GM18867 (cell line): ENCODE data around the gene ERI3.

Experiments
- ATAC-seq: cut with Tn5 transposase; IDR thresholded peaks from one replicate; pipeline ENCODE4 v1.9.1; 2021; ENCODE audit warnings: mild to moderate bottlenecking, moderate library complexity; ENCODE audit not compliant: unreplicated experiment

ERI3 gene, protein sequence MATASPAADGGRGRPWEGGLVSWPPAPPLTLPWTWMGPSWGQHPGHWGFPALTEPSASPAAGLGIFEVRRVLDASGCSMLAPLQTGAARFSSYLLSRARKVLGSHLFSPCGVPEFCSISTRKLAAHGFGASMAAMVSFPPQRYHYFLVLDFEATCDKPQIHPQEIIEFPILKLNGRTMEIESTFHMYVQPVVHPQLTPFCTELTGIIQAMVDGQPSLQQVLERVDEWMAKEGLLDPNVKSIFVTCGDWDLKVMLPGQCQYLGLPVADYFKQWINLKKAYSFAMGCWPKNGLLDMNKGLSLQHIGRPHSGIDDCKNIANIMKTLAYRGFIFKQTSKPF

DNA sequence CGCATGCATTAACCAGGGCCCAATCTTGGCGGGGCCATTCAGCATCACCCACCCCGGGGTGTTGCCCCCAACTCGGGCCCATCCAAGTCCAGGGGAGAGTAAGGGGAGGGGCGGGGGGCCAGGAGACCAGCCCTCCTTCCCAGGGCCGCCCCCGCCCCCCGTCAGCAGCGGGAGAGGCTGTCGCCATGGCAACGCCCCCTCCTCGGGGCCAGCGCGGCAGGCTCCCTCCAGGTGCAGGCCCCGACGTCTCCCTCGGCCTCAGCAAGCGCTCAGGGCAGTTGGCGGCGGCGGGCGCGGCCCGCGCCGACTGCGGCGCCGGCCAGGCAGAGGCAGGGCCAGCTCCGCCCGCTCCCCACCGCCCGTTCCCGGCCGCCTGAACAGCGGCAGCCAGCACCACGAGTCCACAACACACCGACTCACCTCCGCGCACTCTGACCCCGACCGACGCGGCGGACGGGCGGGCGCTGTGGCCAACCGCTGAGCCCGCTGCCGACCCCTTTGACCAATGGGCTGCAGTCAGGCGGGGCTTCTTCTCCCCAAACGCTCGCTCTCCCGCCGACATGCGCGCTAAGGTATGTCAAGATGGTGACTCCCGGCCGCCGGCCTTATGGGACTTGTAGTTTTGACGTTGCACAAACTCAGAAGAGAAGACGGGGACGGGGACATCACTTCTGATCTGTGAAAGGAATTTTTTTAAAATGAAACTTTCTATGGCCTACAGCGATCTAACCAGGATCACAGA, at the start of gene ERI3:
Gene ERI3, minus strand, starts transcription at position 418 of the 742 bp plus-strand sequence. Its CDS starts 231 bp downstream, at position 187.
- ATAC-seq, result peak; percentile 98

DNA sequence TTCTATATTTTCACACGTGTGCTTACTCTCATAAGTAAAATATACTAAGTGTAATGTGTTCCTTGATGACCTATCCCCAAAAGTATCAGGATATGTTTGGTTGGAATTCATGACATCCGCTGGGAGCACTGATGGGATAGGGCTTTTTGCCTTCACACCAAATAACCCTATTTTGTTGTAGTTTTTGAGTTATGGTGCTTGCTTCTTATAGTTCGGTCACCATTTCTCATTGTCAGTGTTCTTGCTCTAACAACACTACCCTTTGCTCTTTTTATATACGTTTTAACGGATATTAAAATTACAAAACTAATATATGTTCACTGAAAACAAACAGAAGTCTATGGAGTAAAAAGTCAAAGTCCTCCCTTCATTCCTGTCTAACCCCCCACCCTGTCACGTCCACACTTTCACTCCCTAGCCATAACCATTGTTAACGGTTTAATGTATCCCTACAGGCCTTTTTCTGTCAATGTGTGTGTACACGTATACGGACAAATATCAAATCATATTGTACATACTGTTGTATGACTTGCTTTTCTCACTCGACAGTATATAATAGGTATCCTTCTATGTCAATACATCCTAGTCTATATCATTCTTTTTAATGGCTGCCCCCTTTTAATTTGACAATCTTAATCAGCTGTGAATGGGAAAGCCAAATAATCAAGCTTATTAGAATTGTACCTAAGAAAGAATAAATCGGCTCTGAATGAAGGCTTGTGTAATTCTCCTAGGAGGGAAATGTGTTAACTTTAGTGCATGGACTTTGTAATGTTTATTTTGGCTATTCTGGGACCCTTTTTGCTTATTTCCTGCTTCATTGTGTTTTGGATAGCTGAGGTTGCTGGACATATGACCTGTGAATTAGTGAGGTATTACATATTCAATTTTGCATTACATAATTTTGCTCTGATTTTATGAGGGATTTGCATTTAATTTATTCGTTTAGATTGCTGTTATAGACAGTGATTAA, 46.5 kb upstream of the ERI3 start:
- ATAC-seq, result no peak

DNA sequence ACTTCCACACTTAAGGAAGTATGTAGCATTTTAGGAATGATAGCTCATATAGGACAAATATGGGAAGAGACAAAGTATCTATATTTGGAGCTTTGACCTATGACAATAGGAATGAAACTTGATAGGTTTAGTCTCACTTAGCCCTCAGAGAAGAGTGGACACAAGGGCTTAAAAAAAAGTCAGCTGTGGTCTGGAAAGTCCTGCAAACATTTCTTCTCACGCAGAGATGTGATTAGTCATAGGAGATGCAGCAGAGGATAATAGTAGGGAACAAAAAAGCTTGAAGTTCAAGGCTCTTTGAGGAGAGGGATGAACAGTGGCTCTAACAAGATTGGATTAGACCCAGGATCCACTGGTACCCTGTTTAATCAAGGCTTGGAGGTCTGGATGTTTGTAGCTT, 35.2 kb upstream of the ERI3 start:
- ATAC-seq, result no peak

DNA sequence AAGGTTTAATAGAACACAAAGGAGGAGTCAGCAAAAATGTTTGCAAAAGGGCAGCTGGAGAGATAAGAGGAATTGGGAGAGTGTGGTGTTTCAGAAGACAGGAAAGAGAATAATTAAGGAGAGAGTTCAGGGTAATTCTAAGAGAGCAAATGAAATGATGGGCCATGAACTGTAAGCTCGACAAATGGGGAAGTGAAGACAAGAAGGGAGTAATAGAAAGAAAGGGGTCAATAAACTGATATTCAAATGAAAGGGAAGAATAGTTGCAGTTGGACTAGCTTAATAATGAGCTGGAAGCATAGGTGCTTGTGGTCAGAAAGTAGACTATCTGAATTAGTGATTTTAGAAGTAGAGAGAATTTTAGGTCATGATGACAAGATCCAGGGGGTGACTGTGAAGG, 34.4 kb upstream of the ERI3 start:
- no peak for ATAC-seq

DNA sequence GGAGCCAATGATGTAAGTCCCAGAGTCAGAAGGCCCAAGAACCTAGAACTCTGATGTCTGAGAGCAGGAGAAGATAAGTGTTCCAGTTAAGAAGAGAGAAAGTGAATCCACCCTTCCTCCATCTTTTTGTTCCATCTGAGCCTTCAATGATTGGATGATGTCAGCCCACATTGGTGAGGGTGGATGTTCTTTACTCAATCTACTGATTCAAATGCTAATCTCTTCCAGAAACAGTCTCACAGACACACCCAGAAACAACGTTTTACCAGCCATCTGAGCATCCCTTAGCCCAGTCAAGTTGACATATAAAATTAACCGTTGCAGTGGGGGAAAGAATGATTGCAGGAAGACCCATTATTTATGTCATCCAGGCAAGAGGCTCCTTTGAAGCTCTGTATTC, 33.5 kb upstream of the ERI3 start:
- no peak for ATAC-seq

DNA sequence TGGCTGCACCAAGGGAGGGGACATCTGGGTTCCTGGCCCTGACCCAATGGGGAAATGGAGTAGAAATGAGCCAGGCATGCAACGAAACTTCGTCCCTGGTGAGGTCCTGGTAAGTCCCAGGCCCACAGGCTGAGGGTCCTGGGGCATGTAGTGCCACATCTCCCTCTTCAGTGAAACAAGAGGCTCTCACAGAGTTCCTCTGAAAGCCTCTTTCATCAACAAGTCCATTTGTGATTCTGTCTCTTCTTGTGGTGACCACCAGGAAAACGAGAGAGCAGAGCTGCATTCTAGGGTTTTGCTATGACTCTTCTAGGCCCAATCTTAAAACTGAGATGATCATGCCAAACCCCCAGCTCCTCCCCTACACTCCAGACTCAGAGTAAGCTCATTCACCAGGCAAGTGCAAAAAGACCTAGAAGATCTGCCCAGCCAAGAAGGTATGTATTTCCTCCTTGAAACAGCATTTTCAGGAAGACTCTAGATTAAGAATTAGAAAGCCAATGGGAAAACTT, 25.7 kb upstream of the ERI3 start:
- no peak for ATAC-seq

DNA sequence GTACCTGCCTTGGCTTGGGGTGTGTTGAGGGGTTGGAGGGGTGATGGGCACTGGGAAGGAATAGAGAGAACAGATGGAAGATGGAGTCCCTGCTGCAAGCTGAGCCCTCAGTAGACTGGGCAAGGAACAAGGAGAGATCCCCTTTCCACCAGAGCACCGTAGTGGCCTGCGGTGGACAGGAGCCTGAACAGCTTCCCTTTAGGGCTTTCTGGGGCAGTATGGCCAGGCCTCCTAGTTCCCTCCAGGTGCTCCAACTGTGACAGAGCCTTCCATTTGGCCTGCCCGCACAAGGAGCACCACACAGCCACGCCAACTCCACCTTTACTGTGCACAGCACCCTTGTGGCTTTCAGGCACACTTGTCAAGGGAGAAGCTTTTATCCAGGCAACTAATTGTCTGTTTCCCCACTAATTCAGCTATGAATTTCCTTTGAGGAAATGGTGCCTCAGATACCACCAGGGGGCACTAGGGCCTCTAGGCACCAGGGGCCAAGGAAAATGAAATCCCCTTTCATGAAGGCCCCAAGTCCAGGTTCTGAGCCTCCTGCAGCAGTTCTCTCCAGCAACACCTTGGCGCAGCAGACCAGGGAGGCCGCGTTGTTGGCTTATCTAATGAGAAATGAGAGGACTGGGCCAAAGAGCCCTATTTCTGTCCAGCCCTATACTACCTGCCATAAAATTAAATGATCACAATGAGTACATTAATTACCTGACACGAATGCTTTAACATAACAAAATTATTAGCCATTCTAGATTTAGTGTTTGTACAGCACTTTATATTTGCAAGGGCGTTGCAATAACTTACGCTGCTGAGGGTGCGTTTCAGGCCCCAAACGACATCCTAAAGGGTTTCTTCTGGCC, 23.1 kb upstream of the ERI3 start:
- no peak for ATAC-seq

DNA sequence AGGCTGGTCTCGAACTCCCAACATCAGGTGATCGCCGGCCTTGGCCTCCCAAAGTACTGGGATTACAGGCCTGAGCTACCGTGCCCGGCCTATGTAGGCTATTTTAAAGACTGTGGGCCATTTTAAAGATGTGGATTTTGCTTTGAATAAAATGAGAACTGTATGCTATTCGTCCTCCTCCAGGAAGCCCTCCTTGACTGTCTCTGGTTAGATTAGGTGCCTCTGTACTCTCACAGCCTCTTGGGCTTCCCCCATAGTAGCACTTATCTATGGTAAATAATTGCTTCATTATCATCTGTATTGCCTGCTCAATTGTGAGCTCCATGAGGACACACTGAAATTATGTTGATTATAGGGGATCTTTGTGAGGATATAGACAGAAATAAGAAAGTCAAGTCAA, 20.5 kb upstream of the ERI3 start:
- no peak for ATAC-seq

DNA sequence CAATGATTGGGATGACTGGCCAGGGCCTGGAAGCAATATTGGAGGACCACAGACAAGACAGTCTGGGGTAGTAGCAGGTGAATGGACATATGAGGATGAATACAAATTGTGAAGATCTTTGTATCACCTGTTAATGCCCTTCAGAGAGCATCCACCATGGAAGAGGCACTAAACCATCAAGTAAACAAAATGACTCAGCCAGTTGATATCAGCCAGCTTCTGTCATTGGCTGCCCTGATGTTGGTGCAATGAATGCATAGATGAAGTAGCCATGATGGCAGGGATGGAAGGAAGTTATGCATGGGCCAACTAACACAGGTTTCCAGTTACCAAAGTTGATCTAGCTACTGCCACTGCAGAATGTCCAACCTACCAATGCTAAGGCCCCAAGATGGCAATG, 16.1 kb upstream of the ERI3 start:
- no peak for ATAC-seq

DNA sequence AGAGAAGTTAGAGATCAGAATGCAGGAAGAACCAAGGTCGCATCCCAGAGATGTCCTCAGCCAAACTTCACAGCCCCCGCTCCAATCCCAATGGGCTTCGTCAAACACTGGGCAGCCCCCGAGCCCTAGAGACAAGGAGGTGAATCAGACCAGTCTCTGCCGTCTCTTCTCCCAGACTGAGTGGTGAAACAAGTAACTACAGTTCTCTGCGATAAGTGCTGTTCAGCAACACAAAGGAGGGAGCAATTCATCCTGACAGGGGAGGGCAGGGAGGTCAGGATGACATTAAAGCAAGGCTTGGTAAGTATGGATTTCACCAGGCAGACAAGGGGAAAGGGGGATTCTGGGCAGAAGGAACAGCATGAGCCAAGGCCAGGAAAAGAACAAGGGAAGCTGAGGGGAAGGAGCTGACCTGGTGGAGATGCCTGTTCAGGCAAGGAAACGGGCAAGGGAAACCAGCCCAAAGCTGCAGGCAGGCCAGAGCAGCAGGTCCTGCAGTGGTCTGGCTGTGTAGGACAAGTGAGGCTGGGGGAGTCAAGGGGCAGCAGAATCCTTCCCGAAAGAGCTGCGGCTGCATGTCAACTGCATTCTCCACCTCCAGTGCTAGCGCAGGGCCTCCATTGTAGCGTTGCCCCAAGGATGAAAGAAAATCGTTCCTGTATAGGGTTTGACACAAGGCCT, 13.6 kb upstream of the ERI3 start:
- no peak for ATAC-seq

DNA sequence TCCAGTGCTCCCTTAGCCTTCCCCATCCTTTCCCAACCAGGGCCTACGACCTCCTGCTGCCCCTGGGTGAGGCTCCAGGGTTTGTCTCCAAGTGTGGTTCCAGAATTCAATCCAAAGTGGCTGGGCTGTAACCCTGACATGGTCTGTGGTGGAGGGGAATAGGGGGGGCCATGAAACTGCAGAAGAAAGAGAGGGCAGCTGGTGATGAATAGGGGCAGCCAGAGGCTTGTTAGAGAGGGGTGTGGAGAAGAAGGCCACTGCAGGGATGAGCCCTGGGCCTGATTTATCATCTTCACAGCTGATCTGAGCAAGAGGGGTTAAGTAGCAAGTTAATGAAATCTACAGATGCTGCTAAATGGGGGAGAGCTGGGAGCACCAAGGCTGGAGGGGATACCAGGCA, 12.9 kb upstream of the ERI3 start:
- no peak for ATAC-seq

DNA sequence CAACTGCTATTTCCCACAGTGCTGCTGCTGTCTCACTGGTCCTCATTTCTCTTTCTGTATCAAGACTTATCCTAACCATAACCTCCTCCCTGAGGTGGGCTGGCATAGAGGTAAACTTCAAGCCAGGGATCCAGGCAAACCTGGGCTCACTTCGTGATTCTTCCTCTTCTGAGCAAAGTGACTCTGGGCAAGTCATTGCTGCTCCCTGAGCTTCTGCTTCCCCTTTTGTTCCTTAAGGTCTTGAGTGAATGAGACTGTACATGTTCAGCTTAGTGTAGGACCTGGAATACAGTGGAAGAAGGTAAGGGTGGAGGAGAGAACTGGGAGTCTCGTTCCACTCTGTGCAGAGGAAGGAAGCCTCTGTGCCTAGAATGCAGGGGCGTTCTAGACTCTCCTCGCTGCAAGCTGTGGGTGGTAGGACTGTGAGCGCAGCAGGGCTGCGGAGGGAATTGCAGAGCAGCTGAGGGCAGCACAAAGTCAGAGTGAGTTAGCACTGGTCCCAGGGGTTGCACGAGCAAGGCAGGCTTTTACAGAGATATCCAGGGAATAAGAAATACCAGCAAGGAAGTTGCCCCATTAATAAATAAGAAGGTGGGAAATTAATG, 11.4 kb upstream of the ERI3 start:
- no peak for ATAC-seq

DNA sequence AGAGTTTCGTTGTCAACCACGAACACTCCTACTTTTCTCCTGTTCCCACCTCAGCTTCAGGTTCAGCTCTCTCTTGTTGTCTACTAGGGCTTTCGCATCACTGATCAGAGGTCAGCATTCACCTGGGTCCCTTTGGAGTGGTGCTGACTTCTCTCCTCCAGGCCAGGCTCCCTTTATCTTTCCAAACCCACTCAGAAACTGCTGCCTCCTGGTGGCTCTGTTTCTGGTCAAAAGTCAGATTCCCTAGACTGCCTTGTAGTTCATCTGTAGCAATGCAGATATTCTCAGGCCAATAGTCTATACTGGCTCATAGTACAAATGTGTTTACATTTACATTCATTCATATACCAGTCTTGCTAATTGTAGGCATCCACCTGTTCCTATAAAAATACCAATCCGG, 6.4 kb upstream of the ERI3 start:
- ATAC-seq, result no peak

DNA sequence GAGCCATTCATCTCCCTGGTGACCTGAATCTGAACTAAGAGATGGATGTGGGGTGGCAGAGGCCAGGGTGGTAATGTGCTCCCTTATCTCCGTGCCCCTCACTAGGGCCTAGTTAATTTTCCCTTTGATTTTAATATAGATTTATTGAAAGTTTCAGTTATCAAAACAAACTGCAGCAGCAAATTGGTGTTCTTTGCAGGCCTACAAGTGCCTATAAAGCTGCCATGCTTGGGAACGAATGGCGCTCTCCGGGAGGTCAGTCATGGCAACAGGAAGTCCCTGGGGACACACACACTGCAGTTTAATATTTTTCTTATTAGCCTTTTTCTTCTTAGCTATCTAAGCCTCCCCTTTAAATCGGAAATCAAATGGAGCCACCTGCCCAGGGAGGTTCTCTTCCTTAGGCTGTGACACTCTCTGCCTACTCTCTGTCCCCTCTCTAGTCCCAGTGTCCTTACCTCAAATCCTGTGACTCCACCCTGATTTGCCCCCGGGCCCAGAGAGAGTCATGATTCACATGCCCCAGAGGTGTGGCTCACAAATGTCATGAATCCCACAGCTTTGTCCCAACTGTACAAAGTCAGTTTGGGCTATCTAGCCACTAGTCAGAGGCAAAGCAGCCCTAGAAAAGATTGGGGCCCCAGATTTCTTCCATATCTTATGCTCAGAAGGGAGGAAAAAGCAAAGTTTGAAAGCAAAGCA, 4.3 kb upstream of the ERI3 start:
- ATAC-seq, result no peak

DNA sequence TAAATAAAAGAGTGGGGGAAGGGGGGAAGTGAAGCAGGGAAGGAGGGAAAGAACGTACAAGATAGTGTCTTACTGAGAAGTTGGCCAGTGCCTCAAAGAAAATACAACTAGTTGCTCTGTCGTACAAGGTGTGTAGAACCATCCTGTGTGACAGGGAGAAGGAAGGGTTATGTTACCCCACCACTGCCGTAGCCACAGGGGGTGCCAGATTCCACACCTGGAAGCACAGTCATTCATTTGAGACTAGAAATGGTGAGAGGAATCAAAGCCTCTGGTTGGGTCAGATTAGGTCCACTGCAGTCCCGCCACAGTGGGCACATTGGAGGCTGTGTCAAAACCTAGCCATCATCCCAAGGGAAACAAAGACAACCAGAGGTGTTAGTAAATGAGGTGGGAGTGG, 2.7 kb upstream of the ERI3 start:
- ATAC-seq, result no peak

DNA sequence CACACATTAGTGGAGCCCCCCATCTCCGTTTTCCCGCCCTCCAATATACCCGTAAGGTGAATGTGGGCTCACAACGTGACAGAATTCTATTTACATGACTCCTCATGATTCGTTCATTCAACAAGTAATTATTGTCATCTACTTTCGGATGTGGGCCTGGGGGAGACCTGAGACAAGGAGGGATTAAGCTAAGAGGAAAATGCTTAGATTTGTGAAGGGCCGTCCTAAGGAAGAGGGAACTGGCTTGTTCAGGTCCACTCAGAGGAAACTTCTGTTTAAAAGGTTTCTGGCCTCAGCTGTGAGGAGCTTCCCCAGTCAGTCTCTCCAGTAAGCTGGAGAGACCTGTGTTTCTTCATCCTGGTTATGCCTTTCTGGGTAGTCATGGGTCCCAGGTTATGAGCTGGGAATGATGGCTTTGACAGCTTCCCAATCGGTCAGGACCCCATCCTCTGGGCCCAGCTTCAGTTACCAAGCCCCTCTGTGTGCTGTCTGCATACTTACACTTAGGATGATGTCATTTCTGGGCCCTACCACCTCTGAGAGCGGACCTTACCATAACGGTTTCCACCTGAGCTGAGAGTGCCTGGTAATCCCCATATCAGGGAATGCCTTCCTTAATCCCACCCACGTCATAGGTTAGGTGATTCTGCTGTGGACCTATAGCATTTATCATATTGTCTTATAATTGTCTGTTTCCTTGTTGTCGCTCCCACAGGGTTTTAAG, 687 bp upstream of the ERI3 start:
- ATAC-seq, result no peak

DNA sequence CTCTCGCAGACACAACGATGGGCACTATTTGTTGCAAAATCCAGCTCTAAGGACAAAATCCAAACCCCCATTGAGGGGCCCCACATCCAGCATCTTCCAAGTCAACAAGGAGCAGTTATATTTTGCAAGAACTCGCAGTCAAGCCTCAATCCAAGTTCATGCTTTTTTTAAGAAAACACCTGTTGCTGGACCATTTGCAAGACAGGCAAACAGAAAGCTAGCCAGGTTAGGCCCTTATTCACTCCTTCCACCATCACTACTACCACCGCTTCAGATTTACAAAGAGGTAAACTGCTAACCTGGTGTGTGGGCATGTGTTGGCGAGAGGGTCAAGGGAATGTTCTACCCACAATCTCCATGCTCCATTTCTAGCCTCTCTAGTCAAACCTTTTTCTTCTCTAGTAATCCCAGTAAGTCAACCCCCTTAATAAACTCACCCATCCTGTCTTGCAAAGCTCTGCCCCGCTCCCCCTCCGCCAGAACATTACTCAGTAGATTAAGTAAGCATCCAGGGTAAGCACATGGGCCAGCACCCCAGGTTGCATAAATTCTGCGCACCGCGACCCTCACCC, 703 bp downstream of the ERI3 start:
- no peak for ATAC-seq

DNA sequence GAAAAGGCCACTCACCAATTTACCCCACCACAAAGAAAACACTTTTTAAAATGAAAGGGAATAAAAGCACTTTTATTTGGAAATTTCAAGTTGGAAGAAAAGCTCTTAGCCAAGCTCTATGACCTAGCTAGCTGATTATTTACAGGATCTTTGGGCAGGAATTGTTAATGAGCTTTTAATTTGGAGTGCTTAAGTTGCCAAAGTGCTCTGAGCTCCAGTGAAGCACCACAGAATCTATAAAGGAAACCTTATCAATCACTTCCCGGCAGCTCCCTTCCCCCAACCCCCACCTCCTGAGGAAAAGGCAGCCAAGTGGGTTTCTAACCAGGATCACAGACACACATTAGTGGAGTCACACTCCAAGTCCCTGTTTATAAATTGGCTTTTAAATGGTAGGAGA, 1.5 kb downstream of the ERI3 start:
- no peak for ATAC-seq
